ENCODE measurements around the gene C10orf67.

DNA sequence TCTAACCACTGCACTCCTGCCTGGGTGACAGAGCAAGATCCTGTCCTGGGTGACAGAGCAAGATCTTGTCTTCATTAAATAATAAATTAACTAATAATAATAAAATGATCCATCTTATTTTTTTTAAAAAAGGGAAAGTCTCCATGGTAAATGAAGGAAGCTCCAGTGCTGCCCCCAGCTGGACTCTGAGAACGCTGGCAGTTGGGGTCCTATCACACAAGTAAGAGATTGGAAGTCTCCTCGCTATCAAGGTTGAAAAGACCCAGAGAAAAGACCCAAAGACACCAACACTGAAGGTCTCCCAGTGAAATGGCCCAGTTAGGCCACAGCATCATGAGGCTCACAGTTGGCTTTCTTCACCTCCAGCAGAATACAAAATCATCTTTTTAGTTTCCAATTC is 13.8 kb upstream of the C10orf67 start:
- TF ChIP-seq, protein P1, sequence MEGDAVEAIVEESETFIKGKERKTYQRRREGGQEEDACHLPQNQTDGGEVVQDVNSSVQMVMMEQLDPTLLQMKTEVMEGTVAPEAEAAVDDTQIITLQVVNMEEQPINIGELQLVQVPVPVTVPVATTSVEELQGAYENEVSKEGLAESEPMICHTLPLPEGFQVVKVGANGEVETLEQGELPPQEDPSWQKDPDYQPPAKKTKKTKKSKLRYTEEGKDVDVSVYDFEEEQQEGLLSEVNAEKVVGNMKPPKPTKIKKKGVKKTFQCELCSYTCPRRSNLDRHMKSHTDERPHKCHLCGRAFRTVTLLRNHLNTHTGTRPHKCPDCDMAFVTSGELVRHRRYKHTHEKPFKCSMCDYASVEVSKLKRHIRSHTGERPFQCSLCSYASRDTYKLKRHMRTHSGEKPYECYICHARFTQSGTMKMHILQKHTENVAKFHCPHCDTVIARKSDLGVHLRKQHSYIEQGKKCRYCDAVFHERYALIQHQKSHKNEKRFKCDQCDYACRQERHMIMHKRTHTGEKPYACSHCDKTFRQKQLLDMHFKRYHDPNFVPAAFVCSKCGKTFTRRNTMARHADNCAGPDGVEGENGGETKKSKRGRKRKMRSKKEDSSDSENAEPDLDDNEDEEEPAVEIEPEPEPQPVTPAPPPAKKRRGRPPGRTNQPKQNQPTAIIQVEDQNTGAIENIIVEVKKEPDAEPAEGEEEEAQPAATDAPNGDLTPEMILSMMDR (conservative IDR thresholded peaks at IDR 0.05 in 1 of 2, IDR thresholded peaks at IDR 0.05 in 1 of 2; ENCODE audit: extremely low read depth in 1 of 2, insufficient read depth in 1 of 2, low read depth in 1 of 2, low read length in 2 of 2) = no peak
- TF ChIP-seq EZH2 (IDR thresholded peaks at IDR 0.05; ENCODE audit: borderline replicate concordance, low read length) = no peak

Measured in mammary epithelial cell (primary cell).